Right ventricle myocardium inferior (tissue), 1 donor: ENCODE data around the gene SARM1. TPM values are rescaled to one million over a fixed set of nuclear protein-coding genes. Genes with fewer than 3 reads are reported as not detected.
A peak's percentile ranks its signal among the peaks of the same experiment; 100 is the strongest.
"Not testable (repeated sequence)": the region's sequence is repeated elsewhere in the genome, so short reads cannot be mapped to it uniquely, and the experiment has no call there.

ENCODE experiments used
- ATAC-seq: fragments of 200-7000 bp; cut with Tn5 transposase; one replicate; pipeline ENCODE4 v1.9.1; 2020; ENCODE audit warnings: mild to moderate bottlenecking, moderate library complexity
- DNase-seq: peaks from one replicate; pipeline ENCODE4 v3.0.0; 2021; ENCODE audit errors: missing footprints
- intact Hi-C: fragments of 100-400 bp; cut with DNase I; formaldehyde crosslinking; loops from one replicate; pipeline ENCODE4 v1.11.0; 2022
- total RNA-seq: library from RNA; stranded (reverse); fragmentation: NEBNext Ultra II Directional; extraction: Animal tissue kit (Norgen Biotek cat#: 25700); gene quantifications from one replicate; pipeline ENCODE4 v1.2.1, GENCODE V29; 2021
- donor health status: DM: no; HTN: yes; CAD: no; lungs with severe emphysema.

The SARM1 gene
- total RNA-seq, 1 donor from 2014 or later = 6.2 TPM

DNA sequence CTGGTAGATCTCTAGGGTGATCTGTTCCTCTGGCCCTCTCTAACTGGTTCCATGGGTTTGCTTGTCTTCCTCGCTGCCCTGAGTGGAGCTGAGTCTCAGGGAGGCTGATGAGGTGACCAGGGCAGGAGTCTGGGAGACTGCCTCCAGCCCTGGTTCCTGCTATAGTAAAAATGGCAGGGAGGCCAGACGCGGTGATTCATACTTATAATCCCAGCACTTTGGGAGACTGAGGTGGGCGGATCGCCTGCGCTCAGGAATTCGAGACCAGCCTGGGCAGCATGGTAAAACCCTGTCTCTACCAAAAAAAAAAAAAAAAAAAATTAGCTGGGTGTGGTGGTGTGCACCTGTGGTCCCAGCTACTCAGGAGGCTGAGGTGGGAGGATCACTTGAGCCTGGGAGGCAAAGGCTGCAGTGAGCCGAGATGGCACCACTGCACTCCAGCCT, 32.7 kb upstream of the SARM1 start:
- intact Hi-C loops = loop anchor here (5.0 kb wide), 2 partner anchors 296 to 614 kb away; partner anchors contain the start of genes NLK and PHF12
- not testable (repeated sequence) for ATAC-seq, DNase-seq

DNA sequence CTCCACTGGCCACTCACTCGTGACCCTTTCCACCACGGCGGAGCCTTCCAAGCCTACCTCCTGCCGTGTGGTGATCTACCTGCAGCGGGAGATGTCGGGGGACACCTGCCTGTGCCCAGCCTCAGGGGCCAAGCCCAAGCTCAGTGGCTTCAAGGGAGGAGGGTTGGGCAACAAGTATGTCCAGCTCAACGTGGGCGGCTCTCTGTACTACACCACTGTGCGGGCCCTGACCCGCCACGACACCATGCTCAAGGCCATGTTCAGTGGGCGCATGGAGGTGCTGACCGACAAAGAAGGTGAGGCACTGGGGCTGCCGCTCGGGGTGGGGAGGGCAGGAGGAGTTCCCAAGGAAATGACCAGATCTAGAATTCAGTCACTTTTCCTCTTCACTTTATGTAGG, 32.1 kb upstream of the SARM1 start:
- intact Hi-C loops = loop anchor here (5.0 kb wide), 2 partner anchors 297 to 613 kb away; partner anchors contain the start of genes NLK and PHF12
- no peak for DNase-seq
- ATAC-seq = no peak

DNA sequence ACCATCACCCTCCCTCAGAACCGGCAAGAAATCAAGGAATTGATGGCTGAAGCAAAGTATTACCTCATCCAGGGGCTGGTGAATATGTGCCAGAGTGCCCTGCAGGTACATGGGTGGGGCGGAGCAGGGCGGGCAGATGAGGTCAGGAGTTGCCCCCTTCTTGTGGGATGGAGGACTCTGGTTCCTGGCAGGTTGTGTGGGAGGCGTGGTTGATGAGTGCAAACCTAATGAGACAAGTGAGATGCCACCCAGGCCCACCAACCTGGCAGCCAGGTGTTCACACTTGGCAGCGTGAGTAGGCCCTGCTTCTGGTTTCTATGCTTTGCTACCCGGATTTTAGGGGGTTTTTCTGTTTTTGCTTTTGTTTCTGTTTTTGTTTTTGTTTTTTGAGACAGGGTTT, 31.1 kb upstream of the SARM1 start:
- ATAC-seq (no peak), DNase-seq (no peak)
- intact Hi-C loops = no loop called here

DNA sequence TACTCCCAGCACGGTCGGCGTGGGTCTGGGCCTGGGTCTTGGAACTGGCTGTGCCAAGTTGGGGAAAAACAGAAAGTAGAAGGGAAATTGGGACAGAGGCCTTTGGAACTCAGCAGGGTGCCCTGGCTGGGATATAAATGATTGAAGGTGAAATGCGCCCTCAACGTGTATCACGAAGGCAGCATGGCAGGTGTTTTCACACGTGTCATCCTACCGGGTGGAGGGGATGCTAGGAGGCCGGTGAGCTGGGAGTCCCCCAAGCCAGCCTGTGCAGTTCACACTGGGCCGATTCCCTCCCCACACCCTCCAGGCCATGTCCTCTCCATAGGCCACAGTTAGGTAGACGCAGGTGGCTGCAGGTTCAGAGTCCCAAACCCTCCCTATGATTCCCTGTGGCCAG, 30.0 kb upstream of the SARM1 start:
- intact Hi-C loops = no loop called here
- no peak for ATAC-seq

DNA sequence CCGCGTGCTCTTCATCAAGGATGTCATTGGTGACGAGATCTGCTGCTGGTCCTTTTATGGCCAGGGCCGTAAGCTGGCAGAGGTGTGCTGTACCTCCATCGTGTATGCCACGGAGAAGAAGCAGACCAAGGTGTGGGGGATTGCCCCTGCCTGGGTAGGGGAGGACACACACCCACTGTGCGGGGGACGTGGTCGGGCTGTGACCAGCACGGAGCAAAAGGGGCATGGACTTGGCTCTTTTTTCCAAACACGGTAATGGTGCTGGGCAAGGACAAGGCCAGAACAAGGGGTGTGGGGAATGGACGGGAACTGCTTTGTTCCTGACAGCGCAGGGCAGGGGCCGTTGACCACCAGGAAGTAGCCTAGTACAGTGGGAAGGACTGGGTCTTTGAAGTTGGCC, 29.2 kb upstream of the SARM1 start:
- DNase-seq (no peak), ATAC-seq (no peak)
- intact Hi-C loops = no loop called here

More for the DNA sequence above, 30.0 kb upstream of the SARM1 start:
- DNase-seq = no peak

DNA sequence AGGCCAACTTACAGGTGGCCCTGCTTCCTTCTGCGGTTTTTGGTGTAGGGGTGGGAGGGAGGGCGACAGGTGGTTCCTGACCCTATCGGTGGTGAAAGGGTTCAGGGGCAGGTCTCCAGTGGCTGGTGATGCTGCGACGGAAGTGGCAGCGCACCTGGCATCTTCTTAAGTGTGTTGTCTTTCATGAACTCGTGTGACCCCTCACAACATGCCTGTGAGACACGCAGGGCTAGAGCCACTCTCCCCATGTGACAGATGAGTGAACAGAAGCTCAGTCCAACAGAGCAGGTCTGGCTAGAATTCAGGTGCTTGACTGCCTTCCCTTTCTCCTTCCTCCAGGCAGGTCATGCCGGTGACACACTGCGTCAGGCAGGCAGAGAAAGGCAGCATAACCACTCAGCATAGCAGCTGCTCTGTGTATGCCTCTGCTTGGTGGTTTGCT, 28.0 kb upstream of the SARM1 start:
- intact Hi-C loops = no loop called here
- DNase-seq (no peak), ATAC-seq (no peak)

DNA sequence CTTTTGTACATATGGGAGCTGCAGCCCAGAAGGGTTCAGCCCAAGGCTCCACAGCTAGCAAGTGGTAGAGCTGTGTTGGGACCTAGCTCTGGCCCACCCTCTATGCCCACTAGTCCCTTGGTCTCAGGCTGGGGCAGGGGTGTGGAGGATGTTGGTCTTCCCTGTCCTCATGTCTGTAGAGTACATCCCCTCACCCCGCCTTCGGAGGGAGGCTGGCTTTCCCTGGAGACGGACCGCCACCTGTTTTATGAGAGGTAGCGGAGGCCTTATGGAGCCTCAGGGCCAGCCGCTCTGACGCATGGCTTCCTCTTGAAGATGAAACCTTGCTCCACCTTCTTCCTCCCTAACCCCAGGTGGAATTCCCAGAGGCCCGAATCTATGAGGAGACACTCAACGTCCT, 27.5 kb upstream of the SARM1 start:
- intact Hi-C loops = no loop called here
- ATAC-seq (no peak), DNase-seq (no peak)

DNA sequence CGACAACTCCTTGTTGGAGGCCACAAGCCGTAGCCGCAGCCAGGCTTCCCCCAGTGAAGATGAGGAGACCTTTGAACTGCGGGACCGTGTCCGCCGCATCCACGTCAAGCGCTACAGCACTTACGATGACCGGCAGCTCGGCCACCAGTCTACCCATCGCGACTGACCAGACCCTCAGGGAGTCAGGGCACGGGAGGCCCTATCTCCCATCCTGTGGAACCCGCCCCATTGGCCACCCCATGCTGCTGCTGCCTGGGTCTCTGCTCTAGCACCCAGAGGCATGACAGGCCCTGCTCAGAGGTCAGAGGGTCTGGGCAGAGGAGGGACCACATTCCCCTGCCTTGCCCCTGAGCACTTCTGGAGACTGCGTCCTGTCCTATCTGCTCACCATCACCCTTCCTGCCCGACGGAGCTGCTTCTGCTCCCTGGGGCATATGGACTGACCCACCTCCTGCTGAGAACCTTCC, 27.0 kb upstream of the SARM1 start:
- intact Hi-C loops = no loop called here
- ATAC-seq (no peak), DNase-seq (no peak)

DNA sequence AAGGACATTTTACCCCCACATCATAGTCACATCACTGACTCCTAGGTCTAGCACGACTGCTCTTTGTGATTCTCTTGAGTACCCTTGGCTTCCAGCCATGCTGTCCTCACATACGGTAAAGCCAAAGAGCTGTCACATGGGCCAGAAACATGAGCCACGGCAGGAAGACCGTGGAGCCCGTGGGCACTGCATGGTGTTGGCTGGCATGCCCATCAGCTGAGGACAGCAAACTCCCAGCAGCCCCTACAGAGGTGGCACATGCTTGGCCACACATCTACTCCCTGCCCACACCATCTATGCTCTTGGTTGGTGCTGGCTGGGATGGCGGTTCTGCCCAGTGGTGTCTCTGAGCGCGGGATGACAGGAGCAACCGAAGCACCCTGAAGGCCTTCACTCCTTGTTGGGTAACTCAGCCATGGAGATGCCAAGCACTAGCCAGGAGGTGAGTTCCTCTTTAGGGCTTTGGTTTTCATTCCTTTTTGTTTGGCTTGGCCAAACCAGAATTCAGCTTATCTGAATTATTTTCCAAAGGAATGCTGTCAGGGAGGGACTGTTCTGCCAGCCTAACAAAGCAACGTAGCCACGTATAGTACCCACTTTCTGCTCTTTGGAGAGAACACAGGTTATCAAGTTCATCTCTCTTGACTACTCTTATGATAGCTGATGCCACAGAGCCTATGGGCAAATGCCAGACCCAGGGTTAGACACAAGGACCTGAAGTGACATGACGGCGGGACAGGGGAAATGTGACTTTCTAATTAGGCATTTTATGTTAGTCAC, 25.9 kb upstream of the SARM1 start:
- ATAC-seq (peak; percentile 61), DNase-seq (no peak)
- intact Hi-C loops = no loop called here

DNA sequence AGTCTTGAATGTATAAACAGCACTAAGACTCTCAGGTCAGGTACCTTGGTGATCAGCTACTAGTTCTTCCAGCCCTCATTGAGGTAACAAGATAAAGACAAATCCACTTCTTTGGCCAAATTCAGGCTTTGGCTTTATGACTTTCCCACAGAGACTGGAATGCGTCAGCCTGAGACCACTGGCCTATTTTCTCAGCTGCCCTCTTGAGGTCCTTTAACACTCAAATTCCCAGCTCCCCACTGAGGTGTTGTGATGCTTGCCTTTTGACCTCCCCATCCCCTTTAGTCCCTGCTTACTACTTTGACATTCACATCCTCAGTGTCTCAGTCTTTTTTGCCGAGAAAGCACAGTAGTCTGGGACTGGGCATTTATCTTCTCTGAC, 25.3 kb upstream of the SARM1 start:
- ATAC-seq (no peak), DNase-seq (no peak)
- intact Hi-C loops = no loop called here

DNA sequence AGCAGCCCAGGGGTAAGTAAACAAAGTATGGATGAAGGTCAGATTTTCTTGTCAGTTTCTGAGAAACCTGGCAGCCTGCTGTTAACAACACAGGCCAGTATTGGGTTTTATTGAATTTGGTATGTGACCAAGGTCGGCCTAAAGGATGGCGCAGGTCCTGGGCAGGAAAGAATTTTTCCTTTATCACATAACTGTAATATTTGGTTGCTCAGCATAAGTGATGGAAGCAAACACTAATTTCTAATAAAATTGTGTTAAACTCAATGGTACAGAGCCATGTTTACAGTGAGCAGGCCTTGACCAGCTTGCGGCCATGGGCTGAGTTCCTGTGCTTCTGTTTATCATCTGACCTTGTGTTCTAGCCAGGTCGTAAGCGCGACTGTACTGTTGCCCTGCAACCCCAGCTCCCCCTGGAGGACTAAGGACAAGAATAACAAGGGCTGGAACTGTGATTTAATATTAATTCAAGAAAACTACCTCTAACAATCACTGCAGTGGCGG, 24.7 kb upstream of the SARM1 start:
- intact Hi-C loops = no loop called here
- DNase-seq (no peak), ATAC-seq (peak; percentile 41)

DNA sequence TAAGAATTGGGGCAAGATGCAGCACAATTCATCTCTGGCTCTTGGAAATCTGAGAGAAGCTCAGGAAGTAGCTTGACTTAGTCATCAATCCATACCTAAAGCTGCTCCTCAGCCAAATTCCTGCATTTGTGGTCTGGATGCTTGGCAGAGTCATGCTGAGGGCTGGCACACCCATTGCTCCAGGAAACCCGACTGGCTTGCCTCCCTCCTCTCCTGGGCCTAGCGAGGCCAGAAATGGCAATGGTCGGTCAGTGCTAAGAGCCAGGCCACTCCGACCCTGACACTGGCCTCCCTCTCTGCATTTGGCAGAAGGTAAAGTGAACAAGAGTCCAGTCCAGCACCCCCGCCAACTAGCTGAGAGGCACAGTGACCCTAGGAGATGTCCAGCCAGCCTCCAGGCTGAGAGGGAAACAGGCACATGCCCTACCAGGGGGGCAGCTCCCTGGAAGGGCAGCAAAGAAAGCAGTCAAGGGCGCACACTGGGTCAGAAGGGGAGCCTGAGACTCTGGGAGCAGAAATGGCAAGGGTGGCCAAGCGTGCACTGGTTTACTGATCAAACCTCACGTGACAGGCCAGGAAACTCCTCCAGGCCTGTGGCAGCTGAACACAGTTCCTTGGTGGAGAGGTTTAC, 24.1 kb upstream of the SARM1 start:
- no peak for ATAC-seq
- DNase-seq = no peak
- intact Hi-C loops = no loop called here

DNA sequence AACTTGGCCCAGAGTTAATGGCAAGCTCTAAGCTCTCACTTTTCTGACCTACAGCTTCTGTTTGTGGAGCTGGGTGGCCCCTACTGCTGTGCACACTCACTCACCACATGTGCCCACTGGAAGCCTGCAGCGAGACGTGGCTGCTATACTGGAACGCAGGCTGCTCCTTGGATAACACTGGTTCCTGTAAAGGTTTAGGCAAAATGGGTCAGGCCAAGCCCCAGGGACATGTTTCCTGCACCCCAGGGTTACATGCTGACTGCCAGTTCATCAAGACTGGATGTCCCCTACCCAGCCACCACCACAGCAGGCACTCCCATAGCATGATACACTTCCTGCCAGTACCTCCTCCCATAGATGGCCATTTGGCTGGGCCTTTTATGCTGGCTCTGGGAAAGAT, 22.5 kb upstream of the SARM1 start:
- ATAC-seq = no peak
- intact Hi-C loops = no loop called here
- DNase-seq = no peak

DNA sequence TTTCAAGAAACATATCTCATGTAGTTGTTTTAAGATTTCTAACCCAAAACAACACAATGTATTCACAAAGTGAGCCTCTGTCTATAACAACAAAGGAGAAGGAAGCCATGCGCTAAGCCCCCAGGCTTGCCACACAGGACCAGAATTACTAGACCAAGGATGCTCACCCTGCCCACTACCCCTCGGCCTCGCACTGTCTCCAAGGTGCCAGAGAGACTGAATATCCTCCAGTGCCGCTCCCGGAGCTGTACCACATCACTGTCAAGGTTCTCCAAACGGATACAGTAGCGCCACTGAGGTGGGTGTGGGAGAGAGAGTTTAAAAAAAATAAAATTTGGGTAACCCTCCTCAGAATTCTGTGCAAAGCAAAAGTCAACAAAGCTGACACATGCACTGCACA, 21.2 kb upstream of the SARM1 start:
- DNase-seq (no peak), ATAC-seq (no peak)
- intact Hi-C loops = no loop called here

DNA sequence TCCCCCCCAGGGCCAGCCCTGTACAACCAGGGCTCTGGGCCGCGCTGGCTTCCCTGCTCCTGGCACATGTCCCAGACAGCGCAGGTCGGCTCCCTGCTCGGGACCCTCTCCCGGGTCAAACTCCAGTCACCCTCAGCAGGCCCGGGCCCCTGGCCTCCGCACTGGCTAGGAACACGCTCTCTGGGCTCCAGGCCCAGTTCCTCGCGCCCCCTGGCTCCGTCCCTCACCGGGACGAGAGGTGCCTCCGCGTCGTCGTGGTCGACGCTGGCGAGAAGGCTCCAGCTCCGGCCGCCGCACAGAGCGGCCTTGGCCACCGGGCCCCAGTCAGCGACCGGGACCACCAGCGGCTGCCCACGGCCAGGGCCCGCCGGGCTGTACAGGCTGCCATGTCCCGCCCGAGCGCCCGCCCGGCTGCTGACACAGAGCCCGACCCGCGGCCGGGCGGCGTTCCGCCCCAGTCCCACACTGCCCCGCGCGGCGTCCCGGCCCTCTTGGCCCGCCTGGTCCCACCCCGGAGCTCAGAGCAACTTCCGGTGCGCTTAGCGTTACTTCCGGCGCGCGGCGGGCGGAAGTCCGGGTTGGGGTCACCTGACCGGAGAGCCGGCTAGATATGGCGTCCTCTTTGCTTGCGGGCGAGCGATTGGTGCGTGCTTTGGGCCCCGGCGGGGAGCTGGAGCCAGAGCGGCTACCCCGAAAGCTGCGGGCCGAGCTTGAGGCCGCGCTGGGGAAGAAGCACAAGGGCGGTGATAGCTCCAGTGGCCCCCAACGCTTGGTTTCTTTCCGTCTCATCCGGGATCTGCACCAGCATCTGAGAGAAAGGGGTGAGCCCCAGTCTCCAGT, 14.2 kb upstream of the SARM1 start, which contains the start of gene POLDIP2:
TSS of gene POLDIP2 (minus strand) at position 467 of the 840 bp plus-strand sequence. CDS start at position 388, 79 bp downstream.
- intact Hi-C loops = loop anchor here (2.0 kb wide), 1 partner anchor 20 kb away; no protein-coding TSS in a partner anchor
- ATAC-seq (peak; percentile 100), DNase-seq (peak; percentile 98)

DNA sequence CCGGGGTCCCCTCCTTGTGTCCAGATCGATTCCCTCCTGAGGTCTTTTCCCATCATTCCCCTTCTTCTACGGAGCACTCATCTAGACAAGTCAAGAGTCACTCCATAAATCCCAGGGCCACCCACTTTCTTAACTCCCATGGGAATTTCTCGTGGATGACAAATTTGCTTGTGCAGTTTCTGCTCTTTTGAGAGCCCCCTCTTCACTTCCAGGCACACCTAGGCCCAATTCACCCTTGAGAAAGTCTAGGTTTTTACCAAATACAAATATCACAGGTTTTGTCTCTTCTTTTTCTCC, 13.6 kb upstream of the SARM1 start:
- DNase-seq (no peak), ATAC-seq (no peak)
- intact Hi-C loops = loop anchor here (2.0 kb wide), 1 partner anchor 21 kb away; no protein-coding TSS in a partner anchor

DNA sequence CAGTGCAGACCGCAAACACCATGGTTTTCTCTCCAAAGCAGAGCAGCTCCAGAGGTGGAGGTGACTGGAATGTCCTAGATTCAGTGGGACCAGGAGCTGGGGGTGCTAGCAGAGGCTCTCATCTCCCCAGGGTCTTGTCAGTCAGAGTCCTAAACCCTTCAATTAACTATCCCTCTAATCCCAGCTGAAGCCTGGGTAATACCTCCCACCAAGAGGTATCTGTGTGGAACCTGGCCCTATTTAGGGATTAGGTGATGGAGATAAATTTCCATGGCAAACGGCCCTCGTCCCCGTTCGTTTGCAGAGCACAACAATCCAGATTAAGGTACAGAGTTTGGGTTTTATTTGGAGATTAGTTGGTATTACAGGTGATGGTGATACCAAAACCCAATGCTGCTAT, 8.3 kb upstream of the SARM1 start:
- no peak for ATAC-seq
- intact Hi-C loops = no loop called here
- no peak for DNase-seq

DNA sequence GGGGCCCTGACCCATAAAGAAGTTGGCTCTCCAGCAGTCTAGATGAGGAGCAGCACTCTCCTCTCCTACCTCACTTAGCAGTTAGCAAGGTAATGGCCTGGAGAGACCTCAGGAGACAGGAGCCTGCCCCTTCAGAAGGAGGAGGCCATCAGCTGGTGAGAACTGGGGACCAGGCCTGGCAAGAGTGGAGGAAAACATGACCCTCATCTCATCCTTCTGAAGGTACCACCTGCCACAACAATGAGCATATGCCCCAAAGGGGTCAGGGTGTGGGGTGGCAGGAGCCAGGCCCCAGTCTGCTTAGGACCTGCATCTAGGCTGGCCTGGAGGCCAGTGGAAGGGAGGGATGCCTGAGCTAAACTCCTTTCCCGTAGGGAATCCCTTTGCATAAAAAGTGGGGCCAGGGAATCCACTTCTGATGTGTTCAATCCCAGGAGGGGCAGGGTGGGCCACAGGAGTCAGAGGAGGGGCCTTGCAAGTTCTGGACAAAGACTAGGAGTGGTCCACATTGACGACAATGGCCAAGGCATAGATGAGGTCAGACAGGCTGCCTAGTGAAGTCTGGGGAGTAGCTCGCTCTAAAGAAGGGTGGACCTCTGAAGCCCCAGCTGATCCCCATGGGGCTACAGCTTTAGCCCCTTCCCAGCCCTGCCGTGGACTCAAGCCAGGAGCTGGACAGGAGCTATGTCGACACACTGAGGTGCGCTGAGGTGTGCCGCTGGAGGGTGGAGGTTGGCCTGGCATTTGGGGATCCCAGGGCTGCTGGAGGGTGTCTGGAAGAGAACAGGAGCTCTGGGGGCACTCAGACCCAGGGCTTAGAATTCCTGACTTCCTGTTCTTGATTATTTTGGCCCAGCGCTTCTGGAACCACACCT, 7.5 kb upstream of the SARM1 start:
- no peak for ATAC-seq
- DNase-seq = no peak
- intact Hi-C loops = no loop called here
